Cardiac fibroblast (primary cell): ENCODE results near the gene SLC25A45.

Experiments
- DNase-seq, 2 donors: peaks; one replicate each; pipeline versions ENCODE4 v3.0.0 to v3.0.0-alpha.2; 2010; ENCODE audit warnings: low read depth in 2 of 2
- H3K4me3 ChIP-seq, 2 donors: replicated peaks in 1 of 2; 1 replicate in 1 of 2; 2 replicates in 1 of 2; pipeline ENCODE4 v1.5.1; 2011; ENCODE audit warnings: low read depth in 2 of 2, low read length in 2 of 2, mild to moderate bottlenecking in 2 of 2, moderate library complexity in 1 of 2
- CTCF ChIP-seq: IDR thresholded peaks from one replicate; pipeline ENCODE4 v1.5.1; 2011; ENCODE audit warnings: low read depth, mild to moderate bottlenecking, low read length, inconsistent platforms

Gene SLC25A45

GRCh38 chr11:65377777-65378176 lies 4.7 kb downstream of the SLC25A45 start:
- no peak for DNase-seq
- H3K4me3 ChIP-seq = no peak overlapping the region
- no peak for TF ChIP-seq CTCF

DNA sequence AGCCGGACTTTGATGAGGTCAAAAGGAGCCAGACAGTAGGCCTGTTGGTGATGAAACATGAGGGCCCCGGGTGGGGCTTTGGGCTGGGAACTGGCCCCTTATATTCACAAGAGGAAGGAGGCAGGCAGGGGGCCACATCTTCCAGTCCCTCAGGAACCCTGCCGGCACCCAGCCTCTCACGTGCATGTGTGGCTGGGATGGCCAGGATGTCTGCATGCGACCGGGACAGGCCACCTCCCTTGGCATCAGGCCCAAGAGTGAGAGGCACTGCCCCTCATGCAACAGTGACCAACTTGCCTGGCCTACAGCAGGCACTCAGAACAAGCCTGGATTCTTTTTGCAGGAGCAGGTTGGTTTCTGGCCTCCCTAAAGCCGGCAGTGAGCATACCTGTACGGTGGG lies 5.4 kb downstream of the SLC25A45 start:
- H3K4me3 ChIP-seq = no peak overlapping the region
- TF ChIP-seq CTCF = no peak
- no peak for DNase-seq

DNA sequence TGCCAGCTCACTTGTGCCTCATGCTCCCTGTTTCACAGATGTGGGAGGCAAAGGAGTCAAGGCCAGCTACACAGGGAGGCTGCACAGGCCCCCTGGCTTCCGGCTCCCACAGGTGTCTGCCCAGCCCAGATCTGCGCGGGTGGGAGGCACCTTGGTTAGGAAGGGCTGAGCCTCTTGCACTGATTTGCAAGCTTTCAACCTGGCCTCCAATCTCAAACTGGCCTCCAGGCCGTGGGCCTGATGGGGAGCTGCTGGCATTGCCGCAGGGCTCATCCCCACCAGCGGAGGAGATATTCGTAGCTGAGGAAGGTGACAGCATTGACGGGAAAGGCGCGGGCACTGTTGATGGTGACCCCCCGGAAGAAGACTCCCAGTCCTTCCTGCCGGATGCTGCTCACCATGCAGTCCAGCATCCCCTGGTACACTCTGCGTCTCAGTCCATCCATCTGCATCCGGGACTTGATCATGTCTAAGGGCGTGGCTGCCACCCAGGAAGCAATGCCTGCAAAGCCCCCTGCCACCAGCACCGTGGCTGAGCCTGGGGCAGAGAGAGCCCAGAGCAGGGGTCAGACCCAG lies 6.2 kb downstream of the SLC25A45 start:
- no peak overlapping the region for H3K4me3 ChIP-seq
- DNase-seq = no peak
- no peak for TF ChIP-seq CTCF

- no peak for DNase-seq
- no peak overlapping the region for H3K4me3 ChIP-seq
- TF ChIP-seq CTCF = no peak
Observed at GRCh38 chr11:65375012-65375411, 7.4 kb downstream of the SLC25A45 start.

GRCh38 chr11:65373839-65374580 lies 8.4 kb downstream of the SLC25A45 start:
- H3K4me3 ChIP-seq = no peak overlapping the region
- no peak for TF ChIP-seq CTCF
- no peak for DNase-seq

DNA sequence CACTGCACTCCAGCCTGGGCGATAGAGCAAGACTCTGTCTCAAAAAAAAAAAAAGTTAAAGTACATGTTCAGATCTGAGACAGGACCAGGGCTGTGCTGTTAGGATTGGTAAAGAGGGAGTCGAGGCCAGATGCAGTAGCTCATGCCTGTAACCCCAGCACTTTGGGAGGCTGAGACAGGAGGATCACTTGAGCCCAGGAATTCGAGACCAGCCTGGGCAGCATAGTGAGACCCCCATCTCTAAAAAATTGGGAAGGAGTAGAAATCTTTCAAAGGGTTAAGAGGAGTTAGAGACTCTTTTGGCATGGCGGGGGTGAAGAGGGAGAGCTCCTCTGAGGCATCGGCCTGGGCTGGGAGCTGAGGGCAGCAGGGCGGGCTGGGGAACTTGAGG lies 11.8 kb downstream of the SLC25A45 start:
- TF ChIP-seq CTCF = no peak
- H3K4me3 ChIP-seq = no peak overlapping the region
- DNase-seq = no peak
